GM18907 (cell line): ENCODE data around the gene SSPN.

ENCODE experiments used
- ATAC-seq: cut with Tn5 transposase; IDR thresholded peaks from one replicate; pipeline ENCODE4 v1.9.1; 2021; ENCODE audit warnings: mild to moderate bottlenecking, moderate library complexity; ENCODE audit not compliant: unreplicated experiment

Gene SSPN, protein sequence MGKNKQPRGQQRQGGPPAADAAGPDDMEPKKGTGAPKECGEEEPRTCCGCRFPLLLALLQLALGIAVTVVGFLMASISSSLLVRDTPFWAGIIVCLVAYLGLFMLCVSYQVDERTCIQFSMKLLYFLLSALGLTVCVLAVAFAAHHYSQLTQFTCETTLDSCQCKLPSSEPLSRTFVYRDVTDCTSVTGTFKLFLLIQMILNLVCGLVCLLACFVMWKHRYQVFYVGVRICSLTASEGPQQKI

GRCh38 chr12:26195250-26195640 lies at the start of gene SSPN:
Gene SSPN, plus strand, starts transcription at chr12:26195573. Its CDS starts 100 bp downstream, at chr12:26195673.
- no peak for ATAC-seq

DNA sequence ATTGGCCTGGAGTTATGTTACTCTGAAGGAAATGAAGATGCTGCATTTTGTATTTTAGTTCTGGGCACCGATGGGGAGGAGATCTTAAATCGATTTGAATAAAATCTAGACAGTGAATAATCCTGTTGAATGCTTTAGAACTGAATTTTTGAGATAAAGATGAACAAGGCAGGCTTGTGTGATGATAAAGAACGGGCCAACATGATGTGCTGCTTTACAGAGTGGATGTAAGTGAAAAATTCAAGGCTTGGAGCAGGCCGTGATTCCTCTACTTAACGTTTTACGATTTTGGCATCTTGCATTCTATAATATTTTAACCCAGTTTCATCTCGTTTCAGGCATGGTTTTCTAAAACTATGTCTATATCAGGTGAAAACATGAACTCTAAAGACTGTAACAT lies 47.1 kb upstream of the SSPN start:
- no peak for ATAC-seq

DNA sequence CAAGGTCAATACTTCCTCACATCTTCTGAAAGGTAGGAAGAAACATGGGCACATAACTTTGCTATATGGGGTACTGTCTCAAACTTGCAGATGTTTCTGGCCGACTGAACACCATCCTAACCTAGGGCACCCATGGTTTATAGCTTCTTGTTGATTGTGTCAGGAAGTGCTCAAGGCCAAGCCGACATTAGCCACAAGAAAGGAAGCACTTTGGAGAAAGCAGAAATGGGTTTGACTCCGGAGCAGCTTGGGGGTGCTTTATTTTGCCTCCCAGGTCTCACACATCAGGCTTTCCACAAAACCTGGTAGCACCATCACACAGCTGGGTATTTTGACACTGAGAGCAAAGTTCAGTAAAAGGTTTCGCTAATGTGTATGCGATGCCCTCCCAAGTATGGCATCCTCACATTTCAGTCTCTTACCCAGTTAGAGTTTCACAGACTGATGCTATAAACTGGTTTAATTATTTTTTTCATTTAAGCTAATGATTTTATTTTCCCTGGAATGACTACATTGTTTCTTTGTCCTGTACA lies 45.3 kb upstream of the SSPN start:
- ATAC-seq: no peak

- no peak for ATAC-seq
These were observed 44.5 kb upstream of the SSPN start for GRCh38 chr12:26150736-26151450.

DNA sequence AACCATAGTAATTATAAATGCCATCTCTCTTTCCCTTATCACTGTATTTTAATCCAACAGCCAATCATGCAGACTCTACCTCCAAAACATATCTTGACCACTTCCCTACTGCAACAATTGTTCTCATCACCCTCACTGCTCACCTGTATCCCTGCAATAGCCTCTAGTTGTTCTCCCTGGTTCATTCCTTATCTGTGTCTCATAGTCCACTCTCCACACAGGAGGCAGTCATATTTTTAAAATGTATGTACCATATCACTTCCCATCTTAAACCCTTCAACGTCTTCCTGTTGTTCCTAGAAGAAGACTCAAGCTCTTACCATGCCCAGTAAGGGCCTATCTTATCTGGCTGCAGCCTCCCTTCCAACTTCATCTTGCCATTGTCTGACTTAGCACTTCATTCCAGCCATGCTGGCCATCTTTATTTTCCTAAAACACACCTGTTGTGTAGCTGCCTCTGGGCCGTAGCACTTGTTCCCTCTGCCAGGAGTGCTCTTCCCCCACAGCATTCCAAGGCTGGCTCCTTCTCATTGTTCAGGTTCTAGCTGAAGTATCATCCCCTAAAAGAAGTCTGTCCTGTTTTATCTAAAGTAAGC lies 42.8 kb upstream of the SSPN start:
- no peak for ATAC-seq

DNA sequence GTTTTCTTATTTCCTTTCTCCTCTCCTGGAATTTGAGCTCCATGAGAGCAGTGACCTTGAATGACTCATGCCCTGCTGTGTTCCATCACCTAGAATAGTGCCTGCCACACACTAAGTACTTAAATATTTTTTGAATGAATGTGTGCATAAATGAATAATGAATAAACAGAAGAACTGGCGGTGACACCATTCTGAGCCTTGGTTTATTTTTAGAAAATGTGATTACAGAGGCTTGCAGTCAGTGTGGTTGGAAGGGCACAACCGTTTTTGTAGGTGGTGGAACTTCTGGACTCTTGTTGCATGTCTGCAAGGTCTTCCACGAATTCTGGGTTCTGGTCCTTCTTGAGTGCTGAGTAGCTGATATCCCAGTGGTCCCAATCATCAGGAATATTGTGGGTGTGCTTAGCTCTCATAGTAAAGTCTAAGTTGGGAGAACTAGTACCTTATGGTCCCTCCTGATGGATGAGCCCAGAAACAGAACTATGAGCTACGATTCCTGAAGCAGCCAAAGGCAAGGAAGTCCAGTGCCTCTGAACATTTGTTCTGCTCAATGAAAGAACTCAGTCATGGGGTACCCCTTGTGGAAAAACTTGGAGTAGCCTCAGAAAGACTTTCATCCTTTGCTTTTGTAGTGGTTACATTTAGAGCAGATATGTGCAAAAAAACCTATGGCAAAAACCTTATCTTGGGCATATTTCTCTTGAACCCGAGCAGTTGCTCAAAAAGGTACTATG lies 41.8 kb upstream of the SSPN start:
- no peak for ATAC-seq

DNA sequence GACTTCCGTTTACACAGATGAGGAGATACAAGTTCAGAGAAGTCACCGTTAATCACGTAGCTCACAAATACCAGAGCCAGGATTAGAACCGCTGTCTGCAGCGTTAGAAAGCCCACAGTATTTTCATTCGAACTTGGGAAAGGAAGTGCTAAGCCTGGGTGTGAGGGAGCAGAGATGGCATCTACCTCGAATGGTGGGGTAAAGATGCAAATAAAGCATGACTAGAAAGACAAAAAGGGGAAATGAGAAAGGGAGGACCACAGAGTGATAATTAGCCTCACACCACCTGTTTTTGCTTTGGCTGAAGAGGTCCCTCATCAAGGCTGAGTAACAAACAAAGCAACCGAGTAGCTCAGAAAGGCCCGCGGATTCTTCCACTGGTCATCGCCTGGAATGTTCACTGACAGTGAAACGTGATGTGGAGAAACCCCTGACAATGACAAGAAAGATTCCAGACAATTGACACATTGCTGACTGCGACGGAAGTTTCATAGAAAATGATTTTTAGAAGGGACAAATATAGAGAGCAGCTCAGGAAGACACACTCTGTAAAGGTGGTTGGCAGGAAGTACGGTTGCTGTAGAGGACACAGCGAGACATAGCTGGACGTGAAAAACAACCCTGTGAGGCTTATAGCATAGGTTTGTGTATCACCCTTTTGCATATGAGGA lies 39.0 kb upstream of the SSPN start:
- ATAC-seq: peak; percentile 86

DNA sequence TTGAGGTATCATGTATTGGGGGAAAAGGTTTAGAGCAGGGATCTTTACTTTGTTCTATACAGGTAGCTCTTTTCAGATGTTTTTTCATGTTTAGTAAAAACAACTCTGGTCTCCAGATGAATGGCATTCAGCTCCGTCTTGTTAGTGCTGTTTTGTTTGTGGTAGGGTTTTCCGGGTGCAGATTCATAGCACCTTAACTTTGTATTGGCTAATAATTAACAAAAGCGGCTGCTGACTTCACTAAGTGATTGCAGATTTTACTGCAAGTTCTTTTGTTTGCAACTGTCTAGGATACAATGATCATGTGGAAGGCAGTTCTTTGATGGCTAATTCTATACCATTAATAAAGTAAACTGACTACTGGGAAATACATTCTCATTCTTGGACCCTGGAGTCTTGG lies 38.4 kb upstream of the SSPN start:
- peak; percentile 42 for ATAC-seq

DNA sequence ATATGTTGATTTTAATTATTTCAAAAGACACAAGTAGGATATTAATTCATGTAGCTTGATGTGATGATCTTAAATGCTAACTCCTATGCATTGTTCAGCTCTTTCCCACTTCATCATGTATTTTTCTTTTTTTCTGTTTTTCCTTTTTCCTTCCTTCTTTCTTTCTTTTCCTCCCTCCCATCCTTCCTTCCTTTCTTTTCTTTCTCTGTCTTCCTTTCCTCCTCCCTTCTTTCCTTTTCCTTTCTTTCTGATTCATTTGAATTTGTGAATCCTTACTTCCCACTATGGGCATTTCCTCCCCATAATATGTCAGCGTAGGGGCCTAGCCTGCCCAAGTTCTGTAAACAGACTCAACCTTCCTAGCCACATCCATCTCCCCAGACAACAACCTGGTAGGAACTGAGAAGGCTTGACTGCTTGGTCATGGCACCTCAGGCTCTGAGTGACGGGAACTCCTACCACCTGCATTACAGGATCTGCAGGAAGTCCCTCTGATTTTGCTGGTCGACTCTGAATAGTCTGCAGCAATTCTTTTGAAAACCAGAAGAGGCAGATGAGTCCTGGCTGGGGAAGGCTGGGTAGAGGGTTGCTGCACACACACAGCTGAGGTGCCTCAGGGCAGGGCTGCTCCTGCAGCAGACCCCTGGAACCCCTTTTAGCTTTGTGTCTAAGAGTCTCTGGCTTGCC lies 37.2 kb upstream of the SSPN start:
- ATAC-seq: no peak

DNA sequence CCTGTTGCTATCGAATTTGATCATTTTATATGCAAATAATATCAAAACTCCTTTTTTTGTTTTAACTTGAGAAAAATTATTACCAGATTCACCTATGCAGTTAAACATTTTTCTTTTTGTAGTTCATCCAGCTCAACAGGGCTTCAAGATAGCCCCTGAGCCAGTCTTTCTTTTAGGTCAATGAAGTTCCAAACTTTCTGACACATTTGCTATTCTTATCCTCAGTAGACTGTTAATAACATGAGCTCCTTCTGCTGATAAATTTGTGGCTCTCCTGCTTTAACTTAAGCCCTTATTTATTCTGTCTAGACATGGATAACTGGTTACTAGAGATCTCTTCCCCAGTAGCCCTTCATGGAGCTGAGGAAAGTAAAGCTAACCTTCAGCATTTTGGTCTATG lies 33.2 kb upstream of the SSPN start:
- no peak for ATAC-seq

DNA sequence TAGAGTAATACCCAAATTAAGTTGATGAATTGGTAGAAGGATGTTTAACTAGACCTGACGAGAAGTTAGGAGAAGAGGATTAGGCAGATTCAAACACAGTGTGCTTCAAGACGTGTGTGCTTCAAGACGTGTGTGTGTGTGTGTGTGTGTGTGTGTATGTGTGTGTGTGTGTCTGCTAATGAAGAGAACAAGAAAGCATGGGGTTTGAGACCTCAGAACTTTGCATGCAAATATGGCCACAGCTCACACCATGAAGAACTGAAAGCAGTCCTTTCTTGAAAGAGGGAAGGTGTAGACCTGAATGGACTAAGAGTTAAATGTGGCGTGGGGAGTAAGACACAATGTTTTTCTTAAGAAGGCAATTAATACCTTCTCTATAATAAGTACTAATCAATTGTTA lies 32.5 kb upstream of the SSPN start:
- peak; percentile 70 for ATAC-seq

GRCh38 chr12:26164118-26164517 lies 31.3 kb upstream of the SSPN start:
- ATAC-seq: no peak

DNA sequence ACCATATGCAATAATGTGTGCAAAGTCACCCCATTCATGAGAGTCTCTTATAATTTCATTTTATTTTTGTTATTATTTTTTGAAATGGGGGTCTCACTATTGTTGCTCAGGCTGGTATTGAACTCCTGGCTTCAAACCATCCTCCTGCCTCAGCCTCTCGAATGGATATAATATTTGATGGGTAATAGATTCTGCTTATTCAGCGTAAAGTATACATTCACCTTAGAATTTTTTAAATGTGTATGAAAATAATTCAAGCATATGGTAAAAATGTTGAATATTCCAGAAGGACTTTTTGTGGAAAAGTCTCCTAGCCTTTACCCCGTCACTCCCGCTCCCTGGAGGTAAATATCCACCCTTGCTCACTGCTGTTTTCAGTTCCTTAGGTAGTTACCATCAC lies 23.4 kb upstream of the SSPN start:
- no peak for ATAC-seq

- ATAC-seq: no peak
These were observed 22.8 kb upstream of the SSPN start for GRCh38 chr12:26172539-26172938.

DNA sequence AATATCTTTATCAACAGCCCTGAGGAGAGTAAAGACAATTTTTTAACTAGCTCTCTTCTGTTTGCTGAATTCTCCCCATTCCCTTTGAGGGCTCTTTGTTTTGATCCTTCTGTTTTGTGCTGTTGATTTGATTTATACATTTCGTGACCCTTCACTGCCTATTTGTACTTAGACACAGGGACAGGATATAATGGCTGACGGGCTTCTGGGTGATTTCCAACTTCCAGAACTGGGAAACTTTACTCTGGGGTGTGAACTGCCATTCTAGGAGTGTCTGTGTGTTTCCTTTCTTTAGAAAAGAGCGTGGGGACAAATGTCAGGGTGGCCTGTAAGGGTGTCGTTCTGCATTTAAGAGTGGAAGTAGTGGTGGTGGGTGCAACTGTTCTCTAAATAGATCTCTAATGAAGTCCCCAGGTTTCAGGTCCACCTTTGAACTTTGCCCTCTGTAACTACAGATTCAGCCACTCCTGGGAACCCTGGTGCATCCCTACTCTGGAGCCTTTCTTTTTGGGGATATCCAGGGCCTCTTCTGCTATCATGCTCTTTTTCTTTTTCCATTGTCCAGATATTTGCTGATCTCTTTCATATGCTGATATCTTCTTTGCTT lies 22.3 kb upstream of the SSPN start:
- ATAC-seq: no peak

GRCh38 chr12:26176725-26177124 lies 18.6 kb upstream of the SSPN start:
- ATAC-seq: no peak

DNA sequence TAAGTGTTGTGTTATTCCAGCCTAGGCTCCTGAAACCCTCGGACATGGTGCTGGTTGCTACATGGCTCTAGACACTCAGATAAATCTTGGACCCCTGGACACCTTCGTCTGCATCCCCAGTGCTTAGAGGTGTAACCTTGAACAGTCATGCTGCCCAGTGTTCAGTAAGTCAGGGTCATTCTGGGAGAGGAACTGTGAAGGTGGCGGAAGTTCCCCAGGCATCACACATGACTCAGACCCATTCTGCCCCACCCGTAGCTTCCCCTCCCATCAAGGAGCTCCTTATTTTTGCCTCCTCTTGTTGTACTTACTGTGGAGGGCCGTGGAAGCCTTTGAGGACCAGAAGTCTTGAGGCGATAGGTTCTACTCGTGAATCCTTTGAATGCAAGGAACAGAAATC lies 18.1 kb upstream of the SSPN start:
- ATAC-seq: peak; percentile 59

DNA sequence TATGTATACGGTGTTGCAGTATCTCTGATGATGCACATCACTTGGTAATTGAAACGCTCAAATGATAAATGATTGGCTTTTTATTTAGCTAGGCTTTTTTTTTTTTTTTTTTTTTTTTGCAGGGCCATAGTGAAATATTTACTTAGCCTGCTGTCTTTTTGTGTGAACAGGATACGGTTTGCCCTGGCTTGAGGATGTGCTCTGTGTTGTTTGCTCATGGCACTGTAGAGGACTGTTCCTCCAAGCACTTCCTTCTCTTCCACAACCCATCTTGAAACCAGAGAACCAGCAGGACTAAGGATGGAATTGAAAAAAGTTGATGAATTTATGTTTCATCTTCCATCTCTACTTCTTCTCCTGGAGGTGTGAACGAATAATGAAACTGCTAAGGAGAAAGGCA lies 15.5 kb upstream of the SSPN start:
- no peak for ATAC-seq

- ATAC-seq: no peak
These were observed 13.0 kb upstream of the SSPN start for GRCh38 chr12:26182377-26182776.
